Liver (tissue), 9 donors: ENCODE measurements around the gene NOTCH1. TPM values are rescaled to one million over a fixed set of nuclear protein-coding genes. Genes with fewer than 3 reads are reported as not detected.

Source experiments
- DNase-seq: peaks from one replicate; pipeline ENCODE4 v3.0.0-alpha.2; 2017; ENCODE audit warnings: low spot score
- H3K27ac ChIP-seq, 2 donors: one replicate each; pipeline ENCODE4 v1.7.0; 2013; ENCODE audit warnings: inconsistent platforms in 2 of 2, low read length in 2 of 2, control low read depth in 1 of 2, low read depth in 1 of 2, mild to moderate bottlenecking in 1 of 2
- H3K27me3 ChIP-seq, 4 donors: one replicate each; pipeline versions ENCODE4 v1.6.1 to v1.7.0; 2013; ENCODE audit warnings: low read length in 3 of 4, inconsistent platforms in 1 of 4, mild to moderate bottlenecking in 1 of 4, moderate library complexity in 1 of 4; ENCODE audit not compliant: control insufficient read depth in 4 of 4, insufficient read depth in 4 of 4
- H3K36me3 ChIP-seq, 4 donors: one replicate each; pipeline versions ENCODE4 v1.6.1 to v1.7.0; 2013; ENCODE audit warnings: low read length in 3 of 4, mild to moderate bottlenecking in 3 of 4, low read depth in 1 of 4, moderate library complexity in 1 of 4; ENCODE audit not compliant: control insufficient read depth in 4 of 4, insufficient read depth in 3 of 4
- H3K4me1 ChIP-seq, 4 donors: one replicate each; pipeline versions ENCODE4 v1.6.1 to v1.7.0; 2013; ENCODE audit warnings: low read length in 3 of 4, mild to moderate bottlenecking in 3 of 4, moderate library complexity in 1 of 4; ENCODE audit not compliant: control insufficient read depth in 4 of 4, insufficient read depth in 4 of 4
- H3K4me3 ChIP-seq, 3 donors: one replicate each; pipeline versions ENCODE4 v1.6.1 to v1.7.0; 2013; ENCODE audit warnings: low read length in 3 of 3, control low read depth in 1 of 3, low read depth in 1 of 3, mild to moderate bottlenecking in 1 of 3
- H3K9ac ChIP-seq, 2 donors: one replicate each; pipeline ENCODE4 v1.7.0; 2013; ENCODE audit warnings: low read length in 2 of 2, mild to moderate bottlenecking in 2 of 2, moderate library complexity in 2 of 2, control low read depth in 1 of 2, low read depth in 1 of 2
- H3K9me3 ChIP-seq, 4 donors: one replicate each; pipeline versions ENCODE4 v1.6.1 to v1.7.0; 2013; ENCODE audit warnings: low read length in 3 of 4; ENCODE audit not compliant: control insufficient read depth in 4 of 4
- ATF3 ChIP-seq: IDR thresholded peaks from 2 replicates; pipeline ENCODE4 v1.6.1; 2016; ENCODE audit warnings: antibody characterized with exemption
- CTCF ChIP-seq: fragments of 150-350 bp; IDR thresholded peaks from 2 replicates; pipeline ENCODE4 v1.5.1; 2017; ENCODE audit warnings: improper control_type of control experiment, low read depth, low read length; ENCODE audit not compliant: missing input control
- EGR1 ChIP-seq, 2 donors: IDR thresholded peaks; 2 replicates each; pipeline ENCODE4 v1.6.1; 2016 to 2018; ENCODE audit warnings: antibody characterized with exemption in 2 of 2, low read depth in 2 of 2
- FOXA1 ChIP-seq: IDR thresholded peaks from 2 replicates; pipeline ENCODE4 v1.6.1; 2016; ENCODE audit warnings: antibody characterized with exemption
- GABPA ChIP-seq, 2 donors: IDR thresholded peaks in 1 of 2; conservative IDR thresholded peaks in 1 of 2; 2 replicates each; pipeline ENCODE4 v1.6.1; 2016; ENCODE audit warnings: antibody characterized with exemption in 2 of 2, mild to moderate bottlenecking in 1 of 2, moderate library complexity in 1 of 2
- HNF4A ChIP-seq, 2 donors: conservative IDR thresholded peaks; 2 replicates each; pipeline ENCODE4 v1.6.1; 2016; ENCODE audit warnings: antibody characterized with exemption in 2 of 2, mild to moderate bottlenecking in 2 of 2
- MAX ChIP-seq: IDR thresholded peaks from 2 replicates; pipeline ENCODE4 v1.6.1; 2016; ENCODE audit warnings: antibody characterized with exemption
- NR2F2 ChIP-seq: IDR thresholded peaks from 2 replicates; pipeline ENCODE4 v1.6.1; 2016; ENCODE audit warnings: antibody characterized with exemption
- RAD21 ChIP-seq, 2 donors: IDR thresholded peaks; 2 replicates each; pipeline ENCODE4 v1.6.1; 2016; ENCODE audit warnings: antibody characterized with exemption in 2 of 2, mild to moderate bottlenecking in 2 of 2
- REST ChIP-seq: IDR thresholded peaks from 2 replicates; pipeline ENCODE4 v1.6.1; 2016; ENCODE audit warnings: antibody characterized with exemption, mild to moderate bottlenecking
- RXRA ChIP-seq, 2 donors: IDR thresholded peaks; 2 replicates each; pipeline ENCODE4 v1.6.1; 2017 to 2018; ENCODE audit warnings: antibody characterized with exemption in 2 of 2, mild to moderate bottlenecking in 1 of 2
- SP1 ChIP-seq: IDR thresholded peaks from 2 replicates; pipeline ENCODE4 v1.6.1; 2018; ENCODE audit warnings: antibody characterized with exemption, mild to moderate bottlenecking
- TAF1 ChIP-seq: conservative IDR thresholded peaks from 2 replicates; pipeline ENCODE4 v1.6.1; 2016; ENCODE audit warnings: antibody characterized with exemption, mild to moderate bottlenecking
- YY1 ChIP-seq: IDR thresholded peaks from 2 replicates; pipeline ENCODE4 v1.6.1; 2016; ENCODE audit warnings: antibody characterized with exemption, mild to moderate bottlenecking
- WGBS: extraction: QIAGEN DNeasy Blood & Tissue Kit; methylation state at CpG from one replicate; pipeline ENCODE4 v1.1.7; 2013; 5-methylcytosine and 5-hydroxymethylcytosine counted together
- polyA plus RNA-seq, 2 donors: library from polyadenylated mRNA; stranded (reverse) in 1 of 2; unstranded in 1 of 2; fragments of 200-250 nt in 1 of 2; fragments of >200 nt in 1 of 2; fragmentation: Nextera tagmentation in 1 of 2; extraction: Ambion mirVana in 1 of 2; gene quantifications; one replicate each; pipeline versions ENCODE4 v1.2.1 to v1.2.3, GENCODE V29; 2013 to 2015
- total RNA-seq, 2 donors: library from RNA; depleted of rRNA; stranded (reverse); fragments of >200 nt; gene quantifications; one replicate each; pipeline ENCODE4 v1.2.3, GENCODE V29; 2014
- donor health status: healthy.
- donor health status: healthy.
- donor health status: healthy.
- donor health status: healthy.
- donor health status: healthy.

NOTCH1 gene
- total and polyA plus RNA-seq, 4 donors = 2.4 to 22.3 (median 8.5) TPM

- H3K4me1 ChIP-seq = peaks cover 11 to 47% (median 32%) of the 10 kb centered on the region in 4 donors
- TF ChIP-seq NR2F2 (peak; percentile 67), CTCF (no peak), TAF1 (no peak), SP1 (peak; percentile 49), GABPA (IDR thresholded peaks at IDR 0.05 in 1 of 2, conservative IDR thresholded peaks at IDR 0.05 in 1 of 2) (peak in 1 of 2 donors; percentile 54), EGR1 (IDR thresholded peaks at IDR 0.05; ENCODE audit: low read depth in 2 of 2) (no peak), RXRA (IDR thresholded peaks at IDR 0.05) (peak; percentile 9 to 17), FOXA1 (no peak), MAX (no peak), RAD21 (IDR thresholded peaks at IDR 0.05) (peak in 1 of 2 donors; percentile 29), HNF4A (conservative IDR thresholded peaks at IDR 0.05) (no peak), ATF3 (no peak), REST (no peak), YY1 (no peak)
Measured at GRCh38 chr9:136539427-136540421, 6.1 kb downstream of the NOTCH1 start.

More at GRCh38 chr9:136539427-136540421, 6.1 kb downstream of the NOTCH1 start:
- WGBS = 62% methylated on average over 33 of the region's 33 CpGs
- Histone ChIP-seq H3K36me3 (peaks cover 0 to 8% (median 0%) of the 10 kb centered on the region in 4 donors), H3K4me3 (no peak overlapping the region), H3K9me3 (no peaks in the 10 kb centered on the region), H3K9ac (peak overlapping the region in 1 of 2 donors; percentile 47), H3K27me3 (no peaks in the 10 kb centered on the region), H3K27ac (peak overlapping the region; percentile 80 to 93)
- DNase-seq = peak; percentile 53
